HepG2 (cell line): ENCODE measurements around the gene FOXD2. TPM values are rescaled to one million over a fixed set of nuclear protein-coding genes. Genes with fewer than 3 reads are reported as not detected.

Experiments
- ARID4A ChIP-seq: sonication (generic); formaldehyde crosslinking; IDR thresholded peaks from 2 replicates; pipeline ENCODE4 v1.5.0; 2020; ENCODE audit warnings: mild to moderate bottlenecking, missing genetic modification reagents, borderline replicate concordance
- CREB1 ChIP-seq, 2 experiments: fragments of 450-650 bp in 1 of 2; IDR thresholded peaks; 2 replicates each; pipeline ENCODE4 v1.6.1; 2016 to 2017; ENCODE audit warnings: control low read depth in 1 of 2, mild to moderate bottlenecking in 1 of 2, missing compliant biosample characterization in 1 of 2, missing genetic modification characterization in 1 of 2
- E2F2 ChIP-seq: sonication (generic); formaldehyde crosslinking; IDR thresholded peaks from 2 replicates; pipeline ENCODE4 v1.4.0; 2020; ENCODE audit warnings: missing genetic modification reagents, borderline replicate concordance
- ETV5 ChIP-seq: IDR thresholded peaks from 2 replicates; pipeline ENCODE4 v1.6.1; 2018; ENCODE audit warnings: missing biosample characterization, missing genetic modification reagents, inconsistent platforms, borderline replicate concordance
- RARA ChIP-seq: IDR thresholded peaks from 2 replicates; pipeline ENCODE4 v1.6.1; 2016; ENCODE audit warnings: missing genetic modification reagents, missing compliant biosample characterization
- RARG ChIP-seq: sonication (generic); formaldehyde crosslinking; IDR thresholded peaks from 2 replicates; pipeline ENCODE4 v1.4.0; 2020; ENCODE audit warnings: low read depth, mild to moderate bottlenecking, missing genetic modification reagents
- ZNF10 ChIP-seq: sonication (generic); formaldehyde crosslinking; IDR thresholded peaks from 2 replicates; pipeline ENCODE4 v1.4.0; 2020; ENCODE audit warnings: mild to moderate bottlenecking, low read depth, missing genetic modification reagents, borderline replicate concordance
- ZNF333 ChIP-seq: sonication (generic); formaldehyde crosslinking; IDR thresholded peaks from 2 replicates; pipeline ENCODE4 v1.4.0; 2020; ENCODE audit warnings: mild to moderate bottlenecking, missing genetic modification reagents, borderline replicate concordance
- ZNF607 ChIP-seq: sonication (generic); formaldehyde crosslinking; IDR thresholded peaks from 2 replicates; pipeline ENCODE4 v1.5.1; 2020; ENCODE audit warnings: missing genetic modification reagents, mild to moderate bottlenecking, borderline replicate concordance
- ZNF773 ChIP-seq: sonication (generic); formaldehyde crosslinking; IDR thresholded peaks from 2 replicates; pipeline ENCODE4 v1.4.0; 2020; ENCODE audit warnings: missing genetic modification reagents, borderline replicate concordance
- ZNF891 ChIP-seq: sonication (generic); formaldehyde crosslinking; IDR thresholded peaks from 2 replicates; pipeline ENCODE4 v1.5.0; 2020; ENCODE audit warnings: mild to moderate bottlenecking, missing genetic modification reagents
- polyA plus RNA-seq, 8 experiments: library from polyadenylated mRNA; depleted of rRNA in 3 of 8; stranded (reverse) in 7 of 8; unstranded in 1 of 8; fragments of >200 nt; fragmentation: Illumina TruSeq in 4 of 8; extraction: Trizol in 4 of 8; gene quantifications; 2 replicates each; pipeline versions ENCODE4 v1.2.1 to v1.2.3, GENCODE V29; 2011 to 2016; ENCODE audit warnings: low read depth in 4 of 8, missing spikeins in 1 of 8, mixed read lengths in 1 of 8; ENCODE audit not compliant: insufficient read depth in 1 of 8
- total RNA-seq, 5 experiments: library from RNA; depleted of rRNA; stranded (reverse); fragments of >200 nt; fragmentation: Illumina TruSeq; extraction: Trizol; gene quantifications; 2 replicates each; pipeline ENCODE4 v1.2.3, GENCODE V29; 2016; ENCODE audit warnings: low read depth in 1 of 5
- TF ChIP-seq, protein P1 (sequence below): IDR thresholded peaks from 2 replicates; pipeline ENCODE4 v1.6.1; 2018; ENCODE audit warnings: missing genetic modification reagents
- TF ChIP-seq, protein P2 (sequence below), 2 experiments: fragments of 450-650 bp in 1 of 2; sonication (generic) in 1 of 2; formaldehyde crosslinking in 1 of 2; IDR thresholded peaks; 2 replicates each; pipeline versions ENCODE4 v1.6.1 to v1.8.0; 2016 to 2022; ENCODE audit warnings: antibody characterized with exemption in 1 of 2, mild to moderate bottlenecking in 1 of 2, missing genetic modification reagents in 1 of 2

Gene FOXD2
- total and polyA plus RNA-seq, 2 of the 13 experiments (the other 11 are each of a cell fraction or from before 2014, with no cell fraction given), result 0.01 to 0.09 TPM

DNA sequence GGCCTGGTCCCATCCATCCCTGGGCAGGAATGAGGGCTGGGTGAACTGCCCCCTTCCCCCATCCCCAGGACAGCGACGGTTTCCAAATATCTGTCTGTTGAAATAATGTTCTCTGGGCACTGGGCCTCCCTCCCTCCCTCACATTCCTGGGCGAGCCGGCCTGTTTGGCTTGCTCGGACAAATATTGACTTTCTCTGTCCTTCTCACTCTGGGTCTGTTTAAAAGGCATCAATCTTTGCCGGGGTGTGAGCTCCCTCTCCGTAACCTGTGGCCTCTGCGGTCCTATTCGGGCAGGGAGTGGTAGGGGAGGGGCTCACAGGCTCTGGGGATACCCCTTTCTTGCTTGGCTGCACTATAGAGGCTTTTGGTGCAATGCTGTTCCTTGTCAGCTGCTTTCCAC is 40.2 kb downstream of the FOXD2 start (continued):
- TF ChIP-seq ZNF773 (CRISPR knock-in tag), result no peak
- peak; percentile 87 for TF ChIP-seq RARA (CRISPR knock-in tag)
- TF ChIP-seq ZNF333 (CRISPR knock-in tag), result no peak
- no peak for TF ChIP-seq E2F2 (CRISPR knock-in tag)
- TF ChIP-seq RARG (CRISPR knock-in tag), result no peak
- peak; percentile 45; the same call in 1 of the 2 replicates for TF ChIP-seq ARID4A (CRISPR knock-in tag)
- TF ChIP-seq, protein P1, sequence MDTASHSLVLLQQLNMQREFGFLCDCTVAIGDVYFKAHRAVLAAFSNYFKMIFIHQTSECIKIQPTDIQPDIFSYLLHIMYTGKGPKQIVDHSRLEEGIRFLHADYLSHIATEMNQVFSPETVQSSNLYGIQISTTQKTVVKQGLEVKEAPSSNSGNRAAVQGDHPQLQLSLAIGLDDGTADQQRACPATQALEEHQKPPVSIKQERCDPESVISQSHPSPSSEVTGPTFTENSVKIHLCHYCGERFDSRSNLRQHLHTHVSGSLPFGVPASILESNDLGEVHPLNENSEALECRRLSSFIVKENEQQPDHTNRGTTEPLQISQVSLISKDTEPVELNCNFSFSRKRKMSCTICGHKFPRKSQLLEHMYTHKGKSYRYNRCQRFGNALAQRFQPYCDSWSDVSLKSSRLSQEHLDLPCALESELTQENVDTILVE (CRISPR knock-in tag), result peak; percentile 67
- peak; percentile 50; the same call in 1 of the 2 replicates for TF ChIP-seq ETV5 (CRISPR knock-in tag)
- TF ChIP-seq, protein P2, sequence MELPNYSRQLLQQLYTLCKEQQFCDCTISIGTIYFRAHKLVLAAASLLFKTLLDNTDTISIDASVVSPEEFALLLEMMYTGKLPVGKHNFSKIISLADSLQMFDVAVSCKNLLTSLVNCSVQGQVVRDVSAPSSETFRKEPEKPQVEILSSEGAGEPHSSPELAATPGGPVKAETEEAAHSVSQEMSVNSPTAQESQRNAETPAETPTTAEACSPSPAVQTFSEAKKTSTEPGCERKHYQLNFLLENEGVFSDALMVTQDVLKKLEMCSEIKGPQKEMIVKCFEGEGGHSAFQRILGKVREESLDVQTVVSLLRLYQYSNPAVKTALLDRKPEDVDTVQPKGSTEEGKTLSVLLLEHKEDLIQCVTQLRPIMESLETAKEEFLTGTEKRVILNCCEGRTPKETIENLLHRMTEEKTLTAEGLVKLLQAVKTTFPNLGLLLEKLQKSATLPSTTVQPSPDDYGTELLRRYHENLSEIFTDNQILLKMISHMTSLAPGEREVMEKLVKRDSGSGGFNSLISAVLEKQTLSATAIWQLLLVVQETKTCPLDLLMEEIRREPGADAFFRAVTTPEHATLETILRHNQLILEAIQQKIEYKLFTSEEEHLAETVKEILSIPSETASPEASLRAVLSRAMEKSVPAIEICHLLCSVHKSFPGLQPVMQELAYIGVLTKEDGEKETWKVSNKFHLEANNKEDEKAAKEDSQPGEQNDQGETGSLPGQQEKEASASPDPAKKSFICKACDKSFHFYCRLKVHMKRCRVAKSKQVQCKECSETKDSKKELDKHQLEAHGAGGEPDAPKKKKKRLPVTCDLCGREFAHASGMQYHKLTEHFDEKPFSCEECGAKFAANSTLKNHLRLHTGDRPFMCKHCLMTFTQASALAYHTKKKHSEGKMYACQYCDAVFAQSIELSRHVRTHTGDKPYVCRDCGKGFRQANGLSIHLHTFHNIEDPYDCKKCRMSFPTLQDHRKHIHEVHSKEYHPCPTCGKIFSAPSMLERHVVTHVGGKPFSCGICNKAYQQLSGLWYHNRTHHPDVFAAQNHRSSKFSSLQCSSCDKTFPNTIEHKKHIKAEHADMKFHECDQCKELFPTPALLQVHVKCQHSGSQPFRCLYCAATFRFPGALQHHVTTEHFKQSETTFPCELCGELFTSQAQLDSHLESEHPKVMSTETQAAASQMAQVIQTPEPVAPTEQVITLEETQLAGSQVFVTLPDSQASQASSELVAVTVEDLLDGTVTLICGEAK (IDR thresholded peaks at IDR 0.05), result no peak
- TF ChIP-seq, protein P2 (CRISPR knock-in tag; IDR thresholded peaks at IDR 0.05), result peak; percentile 64; the same call in 1 of the 2 replicates
- TF ChIP-seq ZNF891 (CRISPR knock-in tag), result 0 out of 2 replicates have a peak, but pooled peaks have one; percentile 23
- TF ChIP-seq CREB1 (IDR thresholded peaks at IDR 0.05), result no peak
- peak; percentile 75 for TF ChIP-seq CREB1 (CRISPR knock-in tag; IDR thresholded peaks at IDR 0.05)
- TF ChIP-seq ZNF607 (CRISPR knock-in tag), result 0 out of 2 replicates have a peak, but pooled peaks have one; percentile 32
- TF ChIP-seq ZNF10, result no peak
